NCI-H524 (cell line): Measurements from ENCODE around the gene CEP89.
"Not testable (repeated sequence)": the region's sequence is repeated elsewhere in the genome, so short reads cannot be mapped to it uniquely, and the experiment has no call there.

ENCODE experiments used
- DNase-seq, 2 experiments: peaks; one replicate each; lab custom pipeline; 2025; lab: John Stamatoyannopoulos, UW

The CEP89 gene

DNA sequence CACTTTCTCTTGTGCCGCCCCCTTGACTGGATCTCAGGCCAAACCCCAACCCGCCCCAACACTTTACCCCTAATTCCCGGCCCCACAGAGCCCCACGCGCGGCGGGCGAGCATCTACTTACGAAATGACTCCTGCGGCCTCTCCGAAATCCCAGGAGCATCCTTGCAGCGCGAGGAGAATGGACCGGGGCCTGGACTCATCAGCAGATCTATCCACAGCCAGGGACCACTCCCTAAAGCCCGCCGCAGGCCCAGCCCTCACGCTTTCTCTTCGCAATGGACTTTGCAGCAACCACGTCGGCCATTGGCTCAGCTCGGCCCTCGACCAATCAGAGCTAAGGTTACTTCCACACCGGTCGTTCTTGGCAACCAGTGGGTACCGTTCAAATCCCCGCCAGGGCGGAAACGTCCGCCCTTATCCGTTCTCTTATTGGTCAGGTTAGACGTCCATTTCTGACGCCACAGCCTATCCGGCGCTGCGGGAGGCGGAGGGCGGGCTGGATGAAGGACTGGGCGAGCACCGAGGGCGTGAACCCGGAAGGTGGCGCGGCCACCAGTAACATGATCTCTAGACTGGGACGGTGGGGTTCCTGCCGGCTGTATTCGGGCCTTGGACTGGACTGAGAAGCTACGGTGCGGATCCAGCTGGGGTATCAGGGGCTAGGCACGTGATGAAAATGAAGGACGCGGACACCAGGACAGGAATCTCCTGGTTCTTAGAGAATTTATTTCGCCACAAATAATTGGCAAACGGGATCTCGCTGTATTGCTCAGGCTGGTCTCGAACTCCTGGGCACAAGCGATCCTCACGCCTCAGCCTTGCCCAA lies at the start of gene CEP89, which contains the start of gene FAAP24:
CEP89 (minus strand) TSS at position 244 of the 826 bp plus-strand sequence; CDS start at position 160, 84 bp downstream.
FAAP24 (plus strand) TSS at position 528 of the 826 bp plus-strand sequence. CDS start 955 bp downstream, outside the sequence.
- peak; percentile 99 to 100 for DNase-seq

DNA sequence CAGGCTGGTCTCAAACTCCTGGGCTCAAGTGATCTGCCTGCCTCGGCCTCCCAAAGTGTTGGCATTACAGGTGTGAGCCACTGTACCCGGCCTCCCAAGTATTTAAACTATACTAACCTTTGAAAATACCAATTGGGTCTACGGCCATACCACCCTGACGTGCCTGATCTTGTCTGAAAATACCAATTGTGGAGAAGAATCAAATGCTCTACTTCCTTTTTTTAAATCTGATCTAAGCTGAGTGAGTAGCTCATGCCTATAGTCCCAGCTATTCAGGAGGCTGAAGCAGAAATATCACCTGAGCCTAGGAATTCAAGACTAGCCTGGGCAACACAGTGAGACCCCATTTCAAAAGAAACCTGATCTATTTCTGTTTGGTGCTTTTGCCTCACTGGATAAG lies 39.1 kb upstream of the CEP89 start:
- DNase-seq = not testable (repeated sequence)

GRCh38 chr19:33008738-33009137 lies 37.0 kb upstream of the CEP89 start:
- no peak for DNase-seq

DNA sequence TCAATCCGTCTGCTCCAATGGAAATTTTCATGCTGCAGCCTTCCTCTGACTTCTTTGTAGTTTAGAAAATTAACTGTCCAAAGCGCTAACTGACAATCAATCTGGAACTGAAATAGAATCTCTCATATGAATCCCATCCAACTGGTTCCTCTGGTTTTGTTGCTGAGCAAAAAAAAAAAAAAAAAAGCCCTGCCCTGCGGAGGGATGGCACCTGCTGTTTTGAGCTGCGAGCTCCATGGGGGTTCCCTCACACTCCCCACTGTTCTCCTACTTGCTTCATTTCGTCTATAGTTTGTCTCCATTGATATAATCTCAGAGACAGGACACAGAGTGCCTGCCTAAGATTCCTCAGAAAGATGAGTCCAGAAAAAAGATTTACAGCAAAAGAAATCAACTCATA lies 33.7 kb upstream of the CEP89 start:
- DNase-seq = no peak

DNA sequence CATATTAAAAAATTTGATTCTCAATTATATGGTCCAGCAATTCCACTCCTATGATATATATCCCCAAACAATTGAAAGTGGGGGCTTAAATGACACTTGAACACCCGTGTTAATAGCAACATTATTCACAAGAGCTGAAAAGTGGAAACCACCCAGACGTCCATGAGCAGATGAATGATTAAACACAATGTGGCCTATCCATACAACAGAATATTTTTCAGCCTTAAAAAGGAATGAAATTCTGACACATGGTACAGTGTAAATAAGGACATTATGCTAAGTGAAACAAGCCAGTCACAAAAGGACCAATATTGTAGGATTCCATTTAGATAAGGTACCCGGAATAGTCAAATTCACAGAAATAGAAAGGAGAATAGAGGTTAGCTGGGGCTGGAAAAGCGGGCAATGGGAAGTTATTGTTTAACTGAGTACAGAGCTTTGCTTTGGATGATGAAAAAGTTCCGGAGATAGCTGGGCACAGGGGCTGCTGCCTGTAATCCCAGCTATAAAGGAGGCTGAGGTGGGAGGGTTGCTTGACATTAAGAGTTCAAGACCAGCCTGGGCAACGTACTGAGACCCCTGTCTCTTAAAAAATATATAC lies 31.8 kb upstream of the CEP89 start:
- DNase-seq = not testable (repeated sequence)

DNA sequence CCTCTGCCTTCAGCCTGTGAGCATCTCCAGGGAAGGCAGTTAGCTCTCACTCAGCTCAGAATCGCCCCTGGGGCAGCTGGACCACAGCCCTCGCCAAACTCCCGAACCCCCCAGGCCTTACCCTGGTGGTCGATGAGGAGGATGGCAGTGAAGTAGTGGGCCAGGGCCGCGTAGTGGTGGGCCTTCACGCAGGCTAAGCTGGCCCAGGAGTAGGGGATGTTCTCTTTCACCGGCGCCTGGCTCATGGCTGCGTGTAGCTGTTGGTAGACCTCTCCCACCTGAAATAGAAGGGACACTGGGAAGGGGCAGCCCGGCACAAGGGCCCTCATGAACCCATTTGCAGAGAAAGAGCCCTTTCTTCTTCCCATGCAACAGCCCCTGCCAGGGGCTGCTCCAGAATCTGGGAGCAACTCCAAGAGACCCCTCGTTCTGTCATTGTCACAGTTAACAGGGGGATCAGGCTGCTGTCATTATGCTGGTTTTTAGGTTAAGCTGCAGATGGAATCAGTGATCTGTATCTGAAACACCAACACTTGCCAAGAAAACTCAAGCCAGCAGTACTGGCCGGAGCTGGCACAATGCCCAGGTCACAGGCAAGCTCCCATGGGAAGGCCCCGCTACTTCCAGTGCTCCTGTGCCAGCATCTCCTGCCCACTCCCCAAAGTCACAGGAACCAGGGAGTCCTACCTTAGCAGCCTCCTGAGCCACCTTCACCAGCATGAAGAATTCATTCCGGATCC lies 30.5 kb upstream of the CEP89 start:
- not testable (repeated sequence) for DNase-seq

GRCh38 chr19:33000910-33001309 lies 29.2 kb upstream of the CEP89 start:
- no peak for DNase-seq

GRCh38 chr19:33000510-33000909 lies 28.8 kb upstream of the CEP89 start:
- no peak for DNase-seq

DNA sequence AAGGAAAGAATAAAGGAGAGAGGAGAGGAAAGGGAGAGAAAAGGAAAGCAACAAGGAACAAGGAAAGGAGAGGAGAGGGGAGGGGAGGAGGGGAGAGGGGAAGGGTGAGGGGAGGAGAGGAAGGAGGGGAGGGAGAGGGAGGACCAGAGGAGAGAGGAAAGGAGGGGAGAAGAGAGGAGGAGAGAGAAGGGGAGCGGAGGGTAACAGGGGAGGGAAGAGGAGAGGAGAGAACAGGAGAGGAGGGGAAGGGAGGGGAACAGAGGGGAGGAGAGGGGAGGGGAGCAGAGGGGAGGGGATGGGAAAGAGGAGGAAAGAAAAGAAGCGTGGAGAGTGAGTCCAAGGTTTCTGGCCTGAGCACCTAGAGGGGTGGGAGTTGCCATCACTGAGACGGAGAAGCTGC lies 27.0 kb upstream of the CEP89 start:
- no peak for DNase-seq

- DNase-seq = no peak
Measured at GRCh38 chr19:32997716-32998355, 26.1 kb upstream of the CEP89 start.

GRCh38 chr19:32997061-32997464 lies 25.3 kb upstream of the CEP89 start:
- not testable (repeated sequence) for DNase-seq

GRCh38 chr19:32995966-32996365 lies 24.2 kb upstream of the CEP89 start:
- DNase-seq = not testable (repeated sequence)

DNA sequence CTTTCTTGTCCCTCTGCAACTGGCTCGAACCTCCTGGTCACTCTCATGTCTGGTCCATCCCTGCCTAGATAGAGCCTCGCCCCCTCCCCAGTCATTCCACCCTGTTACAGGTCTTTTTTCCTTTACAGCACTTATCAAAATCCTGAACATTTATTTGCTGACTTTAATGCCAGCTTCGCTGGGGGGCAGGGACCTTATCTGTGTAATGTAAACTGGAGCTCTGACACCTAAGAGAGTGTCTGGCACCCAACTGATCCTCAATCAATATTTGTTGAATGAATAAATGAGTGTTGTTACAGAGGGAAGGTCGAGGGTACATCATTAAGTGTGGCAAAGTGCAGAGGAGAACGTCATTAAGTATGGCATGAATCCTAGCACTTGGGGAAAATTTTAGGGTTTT lies 17.0 kb upstream of the CEP89 start:
- no peak for DNase-seq

- DNase-seq = not testable (repeated sequence)
Measured at GRCh38 chr19:32988254-32988653, 16.5 kb upstream of the CEP89 start.

DNA sequence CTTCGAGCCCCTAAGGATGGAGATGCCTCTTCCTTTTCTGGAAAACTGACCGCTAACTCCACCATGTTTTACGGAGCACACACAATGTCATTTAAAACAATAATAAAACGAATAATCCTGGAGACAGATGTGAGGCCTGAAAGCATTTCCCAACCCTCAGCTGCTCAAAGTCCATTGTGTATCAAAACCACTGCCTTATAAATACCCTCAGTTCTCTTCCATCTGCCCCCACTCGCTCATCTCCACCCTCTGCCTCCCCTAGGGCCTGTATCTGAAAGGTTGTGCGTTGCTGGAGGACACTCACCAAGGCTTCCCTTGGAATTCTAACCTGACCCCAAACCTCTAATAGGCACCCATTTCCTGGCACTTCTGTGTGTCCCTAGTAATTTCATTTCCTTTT lies 10.7 kb upstream of the CEP89 start:
- not testable (repeated sequence) for DNase-seq

DNA sequence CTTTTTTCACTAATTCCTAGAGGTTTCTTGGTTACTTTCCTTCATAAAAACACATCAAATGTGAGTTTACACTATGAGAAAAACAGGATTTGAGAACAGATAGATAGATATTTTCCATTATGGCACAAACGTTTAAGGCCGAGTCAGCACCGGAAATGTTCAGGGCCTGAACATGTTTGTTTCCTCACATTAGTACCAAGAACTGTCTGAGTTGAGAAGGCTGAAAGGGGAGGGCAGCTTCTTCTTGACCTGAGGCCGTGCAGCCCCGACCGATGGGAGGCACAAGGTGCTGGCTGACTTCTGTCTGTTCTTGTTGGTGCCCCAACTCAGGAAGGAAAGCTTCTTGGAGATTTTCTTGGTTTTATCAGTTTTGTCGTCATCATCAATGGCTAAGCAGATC lies 8.0 kb upstream of the CEP89 start:
- not testable (repeated sequence) for DNase-seq

- DNase-seq = not testable (repeated sequence)
Measured at GRCh38 chr19:32977813-32978212, 6.1 kb upstream of the CEP89 start.

DNA sequence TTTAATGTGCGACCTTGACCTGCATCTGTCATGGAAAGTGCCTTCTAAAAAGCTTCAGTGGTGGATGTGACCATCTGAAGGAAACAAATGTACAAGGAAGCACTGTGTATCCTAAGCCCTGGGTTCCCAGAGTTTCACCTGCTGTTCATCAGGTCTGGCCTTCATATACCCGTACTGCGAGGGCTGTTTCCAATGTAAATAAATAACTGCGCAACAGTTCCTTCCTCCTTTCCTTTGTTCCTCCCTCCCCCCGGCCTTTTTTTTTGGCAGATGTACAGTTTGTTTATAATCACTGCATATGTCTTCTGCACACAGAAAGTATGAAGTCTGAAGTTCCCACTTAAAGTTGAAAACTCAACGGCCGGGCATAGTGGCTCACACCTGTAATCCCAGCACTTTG lies 5.5 kb upstream of the CEP89 start:
- no peak for DNase-seq

- DNase-seq = peak; percentile 6 to 67
Measured at GRCh38 chr19:32976223-32976805, 4.6 kb upstream of the CEP89 start.

DNA sequence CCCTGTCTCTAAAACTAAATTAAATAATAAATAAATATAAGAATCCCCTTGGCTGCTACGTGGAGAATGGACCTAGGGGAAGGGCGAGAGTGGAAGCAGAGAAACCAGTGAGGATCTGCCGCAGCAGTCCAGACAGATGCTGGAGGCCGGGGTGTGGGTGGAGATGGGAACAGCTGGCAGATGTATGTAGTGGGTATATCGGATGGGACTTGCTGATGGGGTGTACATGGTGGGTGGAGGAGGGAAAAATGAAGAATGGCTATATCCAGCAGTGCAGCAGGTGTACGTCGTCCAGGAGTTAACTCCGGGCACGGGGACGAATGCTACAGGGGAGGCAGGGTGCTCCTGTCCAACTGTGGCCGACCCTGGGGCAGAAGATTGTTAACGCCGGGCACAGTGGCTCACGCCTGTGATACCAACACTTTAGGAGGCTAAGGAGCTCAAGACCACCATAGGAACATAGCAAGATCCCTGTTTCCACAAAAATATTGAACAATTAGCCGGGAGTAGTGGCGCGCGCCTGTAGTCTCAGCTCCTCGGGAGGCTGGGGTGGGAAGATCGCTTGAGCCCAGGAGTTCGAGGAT lies 654 bp downstream of the CEP89 start:
- no peak for DNase-seq

GRCh38 chr19:32969549-32969948 lies 2.2 kb downstream of the CEP89 start:
- no peak for DNase-seq
